ENCODE data around the gene RBMS3.

DNA sequence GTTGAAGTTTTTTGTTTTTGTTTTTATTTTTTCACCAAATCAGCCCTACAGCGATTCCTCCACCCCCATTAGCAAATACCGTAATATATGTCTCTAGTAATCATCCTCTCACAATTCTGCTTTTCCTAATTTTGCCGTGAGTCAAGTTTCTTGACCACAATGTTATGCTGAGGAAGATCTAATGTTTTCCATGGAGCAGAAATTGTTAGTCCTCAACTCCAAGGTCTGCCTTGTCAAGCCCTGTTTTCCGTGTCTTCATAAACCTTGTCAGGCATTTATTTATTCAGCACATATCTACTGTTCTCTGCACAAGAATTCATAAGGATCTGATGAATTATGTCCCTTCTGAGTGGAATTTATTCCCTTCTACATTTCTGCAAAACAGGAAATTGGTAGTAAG is 372.8 kb downstream of the RBMS3 start:
- TF ChIP-seq, protein P1, sequence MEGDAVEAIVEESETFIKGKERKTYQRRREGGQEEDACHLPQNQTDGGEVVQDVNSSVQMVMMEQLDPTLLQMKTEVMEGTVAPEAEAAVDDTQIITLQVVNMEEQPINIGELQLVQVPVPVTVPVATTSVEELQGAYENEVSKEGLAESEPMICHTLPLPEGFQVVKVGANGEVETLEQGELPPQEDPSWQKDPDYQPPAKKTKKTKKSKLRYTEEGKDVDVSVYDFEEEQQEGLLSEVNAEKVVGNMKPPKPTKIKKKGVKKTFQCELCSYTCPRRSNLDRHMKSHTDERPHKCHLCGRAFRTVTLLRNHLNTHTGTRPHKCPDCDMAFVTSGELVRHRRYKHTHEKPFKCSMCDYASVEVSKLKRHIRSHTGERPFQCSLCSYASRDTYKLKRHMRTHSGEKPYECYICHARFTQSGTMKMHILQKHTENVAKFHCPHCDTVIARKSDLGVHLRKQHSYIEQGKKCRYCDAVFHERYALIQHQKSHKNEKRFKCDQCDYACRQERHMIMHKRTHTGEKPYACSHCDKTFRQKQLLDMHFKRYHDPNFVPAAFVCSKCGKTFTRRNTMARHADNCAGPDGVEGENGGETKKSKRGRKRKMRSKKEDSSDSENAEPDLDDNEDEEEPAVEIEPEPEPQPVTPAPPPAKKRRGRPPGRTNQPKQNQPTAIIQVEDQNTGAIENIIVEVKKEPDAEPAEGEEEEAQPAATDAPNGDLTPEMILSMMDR (IDR thresholded peaks at IDR 0.05) = no peak
- no peak for TF ChIP-seq POLR2A (IDR thresholded peaks at IDR 0.05)
